ENCODE data around the gene RTN4RL2. TPM values are rescaled to one million over a fixed set of nuclear protein-coding genes. Genes with fewer than 3 reads are reported as not detected.

The RTN4RL2 gene
- total and polyA plus RNA-seq, 12 donors: 0.24 to 2.1 (median 0.71) TPM; not detected in 3

GRCh38 chr11:57456960-57457642 is 3.2 kb upstream of the RTN4RL2 start:
- Histone ChIP-seq H3K27me3 (peaks cover 26% of the 10 kb centered on the region), H3K4me3 (no peak overlapping the region), H3K27ac (no peak overlapping the region), H3K36me3 (replicated peaks in 1 of 2) (no peaks in the 10 kb centered on the region), H3K4me1 (replicated peaks in 1 of 2) (peaks cover 19 to 32% of the 10 kb centered on the region in 2 donors), H3K9me3 (replicated peaks in 1 of 3) (no peaks in the 10 kb centered on the region)
- peak; percentile 88 to 96 (median 92) for DNase-seq
- no peak for TF ChIP-seq POLR2A (IDR thresholded peaks at IDR 0.05)
- peak; percentile 91 to 100 (median 96) for TF ChIP-seq CTCF (IDR thresholded peaks at IDR 0.05)
- intact Hi-C loops (cut with DNase I): loop anchor here in 1 of 2 donors (10.0 kb wide), 1 partner anchor 112 kb away; no protein-coding TSS in a partner anchor
- WGBS, 4 donors: 5 to 10% (median 6%) methylated on average over 13 to 19 of the region's 19 CpGs

- Histone ChIP-seq H3K4me3 (no peak overlapping the region), H3K27me3 (peaks cover 26% of the 10 kb centered on the region), H3K36me3 (replicated peaks in 1 of 2) (no peaks in the 10 kb centered on the region), H3K27ac (no peak overlapping the region), H3K9me3 (replicated peaks in 1 of 3) (no peaks in the 10 kb centered on the region), H3K4me1 (replicated peaks in 1 of 2) (peaks cover 19 to 32% of the 10 kb centered on the region in 2 donors)
- intact Hi-C loops (cut with DNase I): loop anchor here in 1 of 2 donors (10.0 kb wide), 1 partner anchor 113 kb away; no protein-coding TSS in a partner anchor
- WGBS, 4 donors: 3 to 12% (median 8%) methylated on average over 5 to 7 of the region's 7 CpGs
- TF ChIP-seq POLR2A (IDR thresholded peaks at IDR 0.05) (no peak), CTCF (IDR thresholded peaks at IDR 0.05) (no peak)
- no peak for DNase-seq
Measured at GRCh38 chr11:57457643-57458023, 2.7 kb upstream of the RTN4RL2 start.

GRCh38 chr11:57458060-57458409 is 2.3 kb upstream of the RTN4RL2 start:
- intact Hi-C loops (cut with DNase I): loop anchor here in 1 of 2 donors (10.0 kb wide), 1 partner anchor 113 kb away; no protein-coding TSS in a partner anchor
- Histone ChIP-seq H3K9me3 (replicated peaks in 1 of 3) (no peaks in the 10 kb centered on the region), H3K27me3 (peaks cover 26% of the 10 kb centered on the region), H3K36me3 (replicated peaks in 1 of 2) (no peaks in the 10 kb centered on the region), H3K27ac (no peak overlapping the region), H3K4me1 (replicated peaks in 1 of 2) (peaks cover 19 to 32% of the 10 kb centered on the region in 2 donors), H3K4me3 (peak overlapping the region in 1 of 4 donors; percentile 58)
- no peak for TF ChIP-seq POLR2A (IDR thresholded peaks at IDR 0.05)
- TF ChIP-seq CTCF (IDR thresholded peaks at IDR 0.05): no peak
- 0 to 1% (median 1%) methylated on average over 9 to 16 of the region's 16 CpGs for WGBS, 4 donors
- DNase-seq: no peak

GRCh38 chr11:57458410-57459163 is 1.7 kb upstream of the RTN4RL2 start:
- Histone ChIP-seq H3K36me3 (replicated peaks in 1 of 2) (no peaks in the 10 kb centered on the region), H3K4me3 (peak overlapping the region in 2 of 4 donors; percentile 7 to 58), H3K27ac (no peak overlapping the region), H3K4me1 (replicated peaks in 1 of 2) (peaks cover 19 to 32% of the 10 kb centered on the region in 2 donors), H3K27me3 (peaks cover 26% of the 10 kb centered on the region), H3K9me3 (replicated peaks in 1 of 3) (no peaks in the 10 kb centered on the region)
- 1 to 2% (median 1%) methylated on average over 22 to 44 of the region's 44 CpGs for WGBS, 4 donors
- intact Hi-C loops (cut with DNase I): loop anchor here in 1 of 2 donors (10.0 kb wide), 1 partner anchor 114 kb away; no protein-coding TSS in a partner anchor
- DNase-seq: peak in 4 of 7 donors; percentile 39 to 56 (median 48)
- peak; percentile 48 to 75 (median 62) for TF ChIP-seq CTCF (IDR thresholded peaks at IDR 0.05)
- TF ChIP-seq POLR2A (IDR thresholded peaks at IDR 0.05): no peak
